Right lobe of liver (tissue), 6 donors: ENCODE data around the gene HTRA2. TPM values are rescaled to one million over a fixed set of nuclear protein-coding genes. Genes with fewer than 3 reads are reported as not detected.

Source experiments
- ATAC-seq, 4 donors: fragments of 200-7000 bp; cut with Tn5 transposase; one replicate each; pipeline ENCODE4 v1.9.1; 2020; ENCODE audit warnings: mild to moderate bottlenecking in 4 of 4, moderate library complexity in 4 of 4
- DNase-seq, 3 donors: peaks; one replicate each; pipeline ENCODE4 v3.0.0-alpha.2; 2020
- H3K27ac ChIP-seq, 3 donors: fragments of 200-600 bp; one replicate each; pipeline ENCODE4 v1.8.0; 2022
- H3K27me3 ChIP-seq, 2 donors: fragments of 200-600 bp; one replicate each; pipeline ENCODE4 v1.8.0; 2022
- H3K36me3 ChIP-seq, 4 donors: fragments of 200-600 bp; sonication (generic) in 1 of 4; one replicate each; pipeline versions ENCODE4 v1.5.1 to v1.8.0; 2017 to 2022; ENCODE audit warnings: control low read depth in 1 of 4
- H3K4me1 ChIP-seq, 4 donors: fragments of 200-600 bp; sonication (generic) in 1 of 4; one replicate each; pipeline versions ENCODE4 v1.5.1 to v1.8.0; 2017 to 2022; ENCODE audit warnings: control low read depth in 1 of 4
- H3K4me3 ChIP-seq, 3 donors: fragments of 200-600 bp; one replicate each; pipeline ENCODE4 v1.8.0; 2022
- H3K9me3 ChIP-seq, 4 donors: fragments of 200-600 bp; sonication (generic) in 1 of 4; one replicate each; pipeline versions ENCODE4 v1.5.1 to v1.8.0; 2017 to 2022; ENCODE audit warnings: control low read depth in 1 of 4
- POLR2A ChIP-seq: fragments of 450-650 bp; IDR thresholded peaks from one replicate; pipeline ENCODE4 v1.6.1; 2017; ENCODE audit warnings: antibody characterized with exemption, mild to moderate bottlenecking
- WGBS: methylation state at CpG from one replicate; pipeline ENCODE4 v1.1.6; 2018; ENCODE audit warnings: low coverage, low lambda C conversion rate; ENCODE audit not compliant: insufficient coverage; ENCODE audit errors: missing lambda C conversion rate; 5-methylcytosine and 5-hydroxymethylcytosine counted together
- intact Hi-C, 2 donors: fragments of 100-400 bp; cut with DNase I; formaldehyde crosslinking; loops; one replicate each; pipeline versions ENCODE4 v1.11.2 to v1.14.1; 2022
- total RNA-seq, 6 experiments: library from RNA; depleted of rRNA in 2 of 6; stranded (reverse); fragments of >200 nt in 2 of 6; fragmentation: NEBNext Ultra II Directional in 3 of 6; extraction: Animal tissue kit (Norgen Biotek cat#: 25700) in 3 of 6; gene quantifications; one replicate each; pipeline versions ENCODE4 v1.1.0 to v1.2.4, GENCODE V29; 2016 to 2023
- TF ChIP-seq, protein P1 (sequence below), 4 donors: fragments of 200-600 bp in 3 of 4; fragments of 450-650 bp in 1 of 4; IDR thresholded peaks; one replicate each; pipeline versions ENCODE4 v1.5.1 to v1.8.0; 2016 to 2022; ENCODE audit warnings: antibody characterized with exemption in 4 of 4, mild to moderate bottlenecking in 2 of 4
- donor health status: DM: no; HTN: yes; CAD: no.
- donor health status: DM: no; HTN: no; CAD: no.
- donor health status: DM: no; HTN: no; CAD: no.
- donor health status: DM: no; HTN: yes; CAD: no.
- donor health status: DM: no; HTN: yes; CAD: no.

HTRA2 gene
- total RNA-seq, 6 experiments from 2014 or later, result 12.3 to 20.3 (median 15.2) TPM

DNA sequence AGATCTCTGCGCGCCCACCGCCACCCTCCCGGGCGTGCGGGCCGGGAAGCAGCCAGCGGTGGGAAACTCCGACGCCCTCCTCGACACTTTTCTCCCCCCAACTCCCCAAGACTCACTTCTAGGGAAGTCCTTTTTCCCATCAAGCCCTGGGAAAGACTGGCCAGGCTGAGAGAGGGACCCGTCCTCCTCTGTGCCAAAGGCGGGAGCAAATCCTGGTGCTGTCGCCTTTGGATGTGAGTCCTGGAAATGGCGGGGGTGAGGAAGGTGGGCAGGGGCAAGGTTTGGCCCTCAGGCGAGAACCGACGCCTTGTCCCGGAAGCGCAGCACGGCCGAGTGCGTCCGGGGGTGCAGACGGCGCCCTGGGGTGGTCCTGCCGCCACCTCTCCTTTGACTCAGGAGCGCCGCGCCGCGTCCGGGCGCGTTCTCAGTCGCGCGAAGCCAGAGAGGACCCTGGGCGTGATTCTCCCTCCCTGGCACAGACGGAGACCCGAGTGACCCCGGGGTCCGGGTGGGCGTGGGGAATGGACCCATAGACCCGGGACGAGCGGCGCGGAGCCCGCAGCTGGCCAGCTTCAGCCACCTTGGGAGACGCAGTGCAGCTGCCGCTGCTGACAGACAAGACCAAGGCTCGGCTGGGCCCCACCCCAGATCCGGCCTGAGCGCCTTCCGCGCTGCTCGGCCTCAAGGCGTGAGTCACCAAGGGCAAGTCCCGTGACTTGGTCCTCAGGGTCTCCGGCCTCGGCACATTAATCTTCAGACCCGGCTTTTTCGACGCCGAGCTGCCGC is 26.8 kb upstream of the HTRA2 start:
- DNase-seq (peak; percentile 72 to 85 (median 80)), ATAC-seq (peak; percentile 39 to 55 (median 44))
- Histone ChIP-seq H3K9me3 (no peaks in the 10 kb centered on the region), H3K36me3 (no peaks in the 10 kb centered on the region), H3K4me1 (peaks cover 0 to 64% (median 22%) of the 10 kb centered on the region in 4 donors), H3K27me3 (no peaks in the 10 kb centered on the region), H3K27ac (peak overlapping the region; percentile 66 to 93 (median 93)), H3K4me3 (peak overlapping the region; percentile 60 to 84 (median 82))
- intact Hi-C loops, result no loop called here
- TF ChIP-seq POLR2A, result peak; percentile 49
- TF ChIP-seq, protein P1, sequence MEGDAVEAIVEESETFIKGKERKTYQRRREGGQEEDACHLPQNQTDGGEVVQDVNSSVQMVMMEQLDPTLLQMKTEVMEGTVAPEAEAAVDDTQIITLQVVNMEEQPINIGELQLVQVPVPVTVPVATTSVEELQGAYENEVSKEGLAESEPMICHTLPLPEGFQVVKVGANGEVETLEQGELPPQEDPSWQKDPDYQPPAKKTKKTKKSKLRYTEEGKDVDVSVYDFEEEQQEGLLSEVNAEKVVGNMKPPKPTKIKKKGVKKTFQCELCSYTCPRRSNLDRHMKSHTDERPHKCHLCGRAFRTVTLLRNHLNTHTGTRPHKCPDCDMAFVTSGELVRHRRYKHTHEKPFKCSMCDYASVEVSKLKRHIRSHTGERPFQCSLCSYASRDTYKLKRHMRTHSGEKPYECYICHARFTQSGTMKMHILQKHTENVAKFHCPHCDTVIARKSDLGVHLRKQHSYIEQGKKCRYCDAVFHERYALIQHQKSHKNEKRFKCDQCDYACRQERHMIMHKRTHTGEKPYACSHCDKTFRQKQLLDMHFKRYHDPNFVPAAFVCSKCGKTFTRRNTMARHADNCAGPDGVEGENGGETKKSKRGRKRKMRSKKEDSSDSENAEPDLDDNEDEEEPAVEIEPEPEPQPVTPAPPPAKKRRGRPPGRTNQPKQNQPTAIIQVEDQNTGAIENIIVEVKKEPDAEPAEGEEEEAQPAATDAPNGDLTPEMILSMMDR (IDR thresholded peaks at IDR 0.05), result peak in 3 of 4 donors; percentile 39 to 54 (median 44)
- 0% methylated on average over 8 of the region's 67 CpGs for WGBS

DNA sequence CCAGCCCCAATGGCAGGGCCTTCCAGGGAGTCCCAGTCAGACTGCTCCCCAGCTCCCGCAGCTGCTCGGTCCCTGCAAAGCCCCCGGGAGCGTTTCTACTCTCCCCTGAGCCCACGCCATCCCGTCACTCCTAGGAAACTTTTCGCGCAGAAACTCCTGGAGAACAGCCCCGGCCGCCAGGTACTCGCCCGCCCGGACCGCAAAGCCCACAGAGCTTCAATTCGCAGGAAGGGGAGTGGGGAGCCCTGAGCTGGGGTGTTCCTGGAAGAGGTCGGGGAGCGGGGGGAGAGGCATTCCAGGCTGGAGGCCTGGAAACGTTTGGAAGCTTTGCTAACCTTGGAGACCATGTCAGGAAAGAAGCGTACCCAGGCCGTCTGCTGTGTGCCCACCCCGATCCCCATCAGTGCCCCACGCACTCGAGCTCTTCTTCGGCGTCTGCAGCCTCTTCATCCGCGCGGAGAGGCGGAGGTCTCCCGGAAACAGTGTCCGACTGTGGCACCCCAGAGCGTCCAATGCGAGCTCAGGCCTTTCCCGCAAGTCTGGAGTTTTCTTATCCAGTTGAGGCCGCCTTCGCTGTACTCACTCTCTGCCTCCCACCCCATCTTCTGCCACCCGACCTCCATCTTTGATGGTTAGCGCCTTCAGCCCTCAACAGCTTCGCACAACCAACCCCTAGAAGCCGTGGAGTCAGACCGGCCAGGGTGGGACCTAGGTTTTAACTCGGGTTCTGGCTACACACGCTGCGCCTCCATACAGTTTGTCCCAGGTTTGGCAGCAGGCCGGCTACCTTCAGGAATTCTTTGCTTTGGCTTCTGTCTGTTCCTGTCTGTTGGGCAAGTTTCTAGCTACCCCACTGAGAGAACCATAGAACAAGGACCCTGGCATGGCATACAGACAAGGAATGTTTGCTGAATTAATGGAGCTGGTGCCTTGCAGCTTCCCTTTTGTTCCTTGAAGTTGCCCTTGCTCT is 25.9 kb upstream of the HTRA2 start:
- no peaks in the 10 kb centered on the region for H3K36me3 ChIP-seq
- WGBS, result 27% methylated on average over 18 of the region's 45 CpGs
- H3K4me3 ChIP-seq, result peak overlapping the region; percentile 60 to 84 (median 82)
- DNase-seq (peak in 1 of 3 donors; percentile 65), ATAC-seq (no peak)
- no peaks in the 10 kb centered on the region for H3K9me3 ChIP-seq
- intact Hi-C loops, result no loop called here
- H3K27ac ChIP-seq, result peak overlapping the region; percentile 66 to 93 (median 93)
- H3K4me1 ChIP-seq, result peaks cover 0 to 55% (median 19%) of the 10 kb centered on the region in 4 donors
- no peaks in the 10 kb centered on the region for H3K27me3 ChIP-seq
- TF ChIP-seq, protein P1 (IDR thresholded peaks at IDR 0.05), result no peak
- no peak for TF ChIP-seq POLR2A

DNA sequence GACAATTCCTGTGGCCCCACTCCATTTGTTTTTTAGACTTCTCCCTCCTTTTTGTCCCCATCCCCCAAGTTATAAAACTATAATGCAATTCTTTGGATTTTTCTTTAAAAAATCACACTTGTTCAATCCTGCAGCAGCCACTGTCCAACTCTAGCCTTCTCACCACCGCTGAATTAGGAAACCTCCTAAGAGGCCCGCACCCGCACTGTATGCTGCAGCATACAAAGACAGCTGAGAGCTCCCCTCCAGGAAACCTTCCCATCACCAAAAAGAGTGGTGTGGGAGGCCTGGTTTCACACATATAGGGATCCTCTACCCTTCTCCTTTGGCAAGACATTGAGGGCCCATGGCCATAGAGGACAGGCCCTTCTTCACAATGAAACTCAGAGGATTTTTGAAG is 25.1 kb upstream of the HTRA2 start:
- 79% methylated on average over 3 of the region's 3 CpGs for WGBS
- Histone ChIP-seq H3K36me3 (no peaks in the 10 kb centered on the region), H3K27me3 (no peaks in the 10 kb centered on the region), H3K27ac (peak overlapping the region in 1 of 3 donors; percentile 93), H3K9me3 (no peaks in the 10 kb centered on the region), H3K4me3 (peak overlapping the region in 2 of 3 donors; percentile 82 to 84), H3K4me1 (peaks cover 0 to 49% (median 15%) of the 10 kb centered on the region in 4 donors)
- TF ChIP-seq, protein P1 (IDR thresholded peaks at IDR 0.05), result no peak
- TF ChIP-seq POLR2A, result no peak
- intact Hi-C loops, result no loop called here
- no peak for ATAC-seq
- DNase-seq, result no peak

DNA sequence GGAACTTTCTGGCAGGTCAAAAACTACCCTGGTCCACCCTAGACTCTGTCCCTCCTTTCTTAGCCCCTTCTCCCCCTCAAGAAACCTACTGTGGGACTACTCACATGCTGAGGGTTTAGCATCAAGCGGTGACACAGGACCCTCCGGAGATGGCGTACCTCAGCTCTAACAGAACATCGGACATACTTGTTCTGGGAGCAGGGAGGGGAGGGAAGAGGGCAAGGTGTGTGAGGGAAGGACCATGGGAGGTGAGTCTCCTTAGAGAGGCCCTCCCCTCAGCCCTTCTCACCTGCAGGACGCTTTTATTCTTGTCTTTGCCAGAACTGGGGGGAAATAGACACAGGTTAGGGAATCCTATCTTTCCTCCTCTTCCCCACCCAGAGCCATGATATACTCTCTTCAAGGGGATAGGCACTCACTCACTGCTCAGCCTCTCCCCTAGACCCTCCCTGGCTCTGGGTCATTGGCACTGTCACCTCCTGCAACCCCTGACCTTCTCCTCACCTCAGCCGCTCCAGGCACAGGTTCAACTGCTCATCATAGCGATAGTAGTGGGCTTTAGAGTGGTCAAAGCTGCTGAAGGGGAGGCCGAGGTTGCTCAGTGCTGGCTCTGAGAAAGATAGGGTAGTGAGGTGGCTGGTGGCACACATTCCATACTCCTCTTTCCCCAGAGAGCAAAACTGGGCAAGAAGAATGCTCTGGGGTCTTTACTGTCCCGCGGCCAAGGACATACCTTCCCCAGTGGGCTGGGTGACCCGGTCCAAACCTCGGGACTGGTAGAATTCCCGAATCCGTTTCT is 24.1 kb upstream of the HTRA2 start:
- Histone ChIP-seq H3K36me3 (no peaks in the 10 kb centered on the region), H3K27ac (no peak overlapping the region), H3K27me3 (no peaks in the 10 kb centered on the region), H3K4me3 (peak overlapping the region in 2 of 3 donors; percentile 78 to 95), H3K9me3 (no peaks in the 10 kb centered on the region), H3K4me1 (peaks cover 0 to 42% (median 12%) of the 10 kb centered on the region in 4 donors)
- no peak for DNase-seq
- no peak for ATAC-seq
- TF ChIP-seq POLR2A, result no peak
- TF ChIP-seq, protein P1 (IDR thresholded peaks at IDR 0.05), result no peak
- 70% methylated on average over 8 of the region's 14 CpGs for WGBS
- intact Hi-C loops, result no loop called here
